ENCODE measurements around the gene KDM6A.

DNA sequence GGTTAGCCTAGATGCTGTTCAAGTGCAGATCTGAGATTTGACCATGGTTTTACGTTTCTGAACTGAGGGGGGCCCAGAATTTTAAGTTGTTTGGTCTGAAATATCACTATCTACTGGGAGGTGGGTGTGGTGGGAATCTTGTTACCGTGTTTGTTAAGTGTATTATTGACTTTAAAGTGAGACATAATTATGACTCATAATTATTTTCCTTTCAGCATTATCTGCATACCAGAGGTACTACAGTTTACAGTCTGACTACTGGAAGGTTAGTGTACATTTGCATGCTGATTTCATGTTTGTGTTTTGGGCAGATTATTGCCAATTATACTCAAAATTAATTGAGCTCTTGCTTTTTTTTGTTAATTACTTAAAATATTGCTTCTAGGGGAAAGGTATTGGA is 101.5 kb downstream of the KDM6A start:
- TF ChIP-seq, protein P1, sequence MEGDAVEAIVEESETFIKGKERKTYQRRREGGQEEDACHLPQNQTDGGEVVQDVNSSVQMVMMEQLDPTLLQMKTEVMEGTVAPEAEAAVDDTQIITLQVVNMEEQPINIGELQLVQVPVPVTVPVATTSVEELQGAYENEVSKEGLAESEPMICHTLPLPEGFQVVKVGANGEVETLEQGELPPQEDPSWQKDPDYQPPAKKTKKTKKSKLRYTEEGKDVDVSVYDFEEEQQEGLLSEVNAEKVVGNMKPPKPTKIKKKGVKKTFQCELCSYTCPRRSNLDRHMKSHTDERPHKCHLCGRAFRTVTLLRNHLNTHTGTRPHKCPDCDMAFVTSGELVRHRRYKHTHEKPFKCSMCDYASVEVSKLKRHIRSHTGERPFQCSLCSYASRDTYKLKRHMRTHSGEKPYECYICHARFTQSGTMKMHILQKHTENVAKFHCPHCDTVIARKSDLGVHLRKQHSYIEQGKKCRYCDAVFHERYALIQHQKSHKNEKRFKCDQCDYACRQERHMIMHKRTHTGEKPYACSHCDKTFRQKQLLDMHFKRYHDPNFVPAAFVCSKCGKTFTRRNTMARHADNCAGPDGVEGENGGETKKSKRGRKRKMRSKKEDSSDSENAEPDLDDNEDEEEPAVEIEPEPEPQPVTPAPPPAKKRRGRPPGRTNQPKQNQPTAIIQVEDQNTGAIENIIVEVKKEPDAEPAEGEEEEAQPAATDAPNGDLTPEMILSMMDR (IDR thresholded peaks at IDR 0.05), result no peak
- no peak for TF ChIP-seq EZH2 (IDR thresholded peaks at IDR 0.05; ENCODE audit: borderline replicate concordance, insufficient read depth, low read depth, low read length, poor library complexity, severe bottlenecking)

Data from B cell (primary cell).